ENCODE results near the gene FAM216A. TPM values are rescaled to one million over a fixed set of nuclear protein-coding genes. Genes with fewer than 3 reads are reported as not detected.

The FAM216A gene
- total and polyA plus RNA-seq, 2 of the 4 experiments (the other 2 are of a cell fraction) = 14.0 to 31.1 TPM

GRCh38 chr12:110501752-110502738 lies 33.4 kb downstream of the FAM216A start, which contains the start of the genes RAD9B and VPS29:
Gene RAD9B, plus strand, starts transcription at chr12:110502331. Its CDS starts 7 bp downstream, at chr12:110502338.
Gene VPS29, minus strand, starts transcription at chr12:110502111. Its CDS starts 60 bp downstream, at chr12:110502051.
- H3K27ac ChIP-seq (ENCODE audit: insufficient read depth, low read length) = peak within 1 kb of the TSS; percentile 71
- peak; percentile 98 for DNase-seq
- intact Hi-C loops (cut with micrococcal nuclease) = loop anchor here (5.0 kb wide), 1 partner anchor 385 kb away; no protein-coding TSS in a partner anchor
- POLR2A ChIA-PET (ENCODE audit: unreplicated experiment) = interaction anchor here (0.6 kb wide), 1 partner anchor 21 kb away, joined by 3 read pairs; no protein-coding TSS in a partner anchor
- H4K5ac ChIP-seq (ENCODE audit: low read depth, low read length) = peak within 1 kb of the TSS; percentile 91
- H3K9me3 ChIP-seq (ENCODE audit: control insufficient read depth, insufficient read depth, low read length) = no peaks in the 10 kb centered on the region
- H3K18ac ChIP-seq (ENCODE audit: low read depth, low read length) = peak within 1 kb of the TSS; percentile 18; the same call in 1 of the 2 replicates
- peak within 1 kb of the TSS; percentile 77 for H3K4me3 ChIP-seq (ENCODE audit: insufficient read depth, low read depth, low read length)
- H4K91ac ChIP-seq (ENCODE audit: insufficient read depth, low read depth, low read length) = peak within 1 kb of the TSS; percentile 65
- peaks cover 2% of the 10 kb centered on the region for H4K20me1 ChIP-seq (ENCODE audit: insufficient read depth, low read length)
- H3K79me1 ChIP-seq (ENCODE audit: low read depth in 1 of 2, low read length in 2 of 2) = peaks cover 7 to 20% of the 10 kb centered on the region in 2 experiments; a peak in 2 of 4 replicates
- H2AK5ac ChIP-seq (ENCODE audit: low read depth, low read length) = peak within 1 kb of the TSS; percentile 73
- H3K27me3 ChIP-seq (ENCODE audit: control insufficient read depth, insufficient read depth, low read length) = no peaks in the 10 kb centered on the region
- H3K23ac ChIP-seq (ENCODE audit: low read depth, low read length) = peak within 1 kb of the TSS; percentile 18
- H2BK5ac ChIP-seq (ENCODE audit: low read depth, low read length, poor library complexity, severe bottlenecking) = peak within 1 kb of the TSS; percentile 43
- peak within 1 kb of the TSS; percentile 95 for H4K8ac ChIP-seq (ENCODE audit: low read depth in 2 of 2, low read length in 2 of 2)
- peak within 1 kb of the TSS; percentile 93 for H2AFZ ChIP-seq (replicated peaks; ENCODE audit: low read length, poor library complexity)
- H3K14ac ChIP-seq (replicated peaks; ENCODE audit: low read depth, low read length) = peak within 1 kb of the TSS; percentile 71
- peak within 1 kb of the TSS; percentile 88 for H3K4ac ChIP-seq (ENCODE audit: low read depth, low read length)
- peak within 1 kb of the TSS; percentile 91 for H2AK9ac ChIP-seq (replicated peaks; ENCODE audit: low read depth, low read length, poor library complexity)
- no peaks in the 10 kb centered on the region for H3K36me3 ChIP-seq (ENCODE audit: control insufficient read depth, insufficient read depth, low read length)
- dilution Hi-C loops (cut with HindIII; ENCODE audit: low sequenced_read_pairs, unreplicated experiment) = no loop called here
- peak; percentile 99 for ATAC-seq (ENCODE audit: low read depth)
- in situ Hi-C loops (cut with MboI; ENCODE audit: low sequenced_read_pairs) = no loop called here
- H2BK120ac ChIP-seq (ENCODE audit: low read depth, low read length) = peak within 1 kb of the TSS; percentile 70; the same call in 1 of the 2 replicates
- peak within 1 kb of the TSS; percentile 82 for H3K4me2 ChIP-seq (ENCODE audit: low read depth, low read length)
- H3K56ac ChIP-seq (ENCODE audit: extremely low read depth, insufficient read depth, low read length) = peak within 1 kb of the TSS; percentile 56; the same call in 1 of the 2 replicates
- no TSS peak for BruUV-seq (replicated peaks)
- peak within 1 kb of the TSS; percentile 30; the same call in 2 of the 3 replicates for H2BK15ac ChIP-seq (ENCODE audit: low read depth, low read length)
- CTCF ChIA-PET = interaction anchor here (0.6 to 0.7 kb wide), 2 partner anchors 32 to 41 kb away, joined by 3 to 4 read pairs; no protein-coding TSS in a partner anchor
- H3K9me1 ChIP-seq (ENCODE audit: insufficient read depth, low read length) = peaks cover 3% of the 10 kb centered on the region
- H3K9ac ChIP-seq (ENCODE audit: low read depth, low read length) = peak within 1 kb of the TSS; percentile 73
- WGBS, 2 experiments (ENCODE audit: extremely low coverage in 2 of 2, insufficient read length in 1 of 2) = 8% methylated on average over 28 of the region's 61 CpGs; no CpG with 5 or more reads in 1 of the 2 experiments
- H3K4me1 ChIP-seq (ENCODE audit: control insufficient read depth, insufficient read depth, low read length) = no peaks in the 10 kb centered on the region
- H2BK20ac ChIP-seq (ENCODE audit: low read depth, low read length) = peak within 1 kb of the TSS; percentile 30; the same call in 1 of the 2 replicates
- peak; percentile 65 for TF ChIP-seq CEBPB (IDR thresholded peaks at IDR 0.05; ENCODE audit: low read depth, low read length)
- TF ChIP-seq USF2 (IDR thresholded peaks at IDR 0.05; ENCODE audit: low read depth, low read length) = peak; percentile 27; the same call in 1 of the 2 replicates
- TF ChIP-seq SMC3 (IDR thresholded peaks at IDR 0.05; ENCODE audit: low read depth, low read length) = no peak; the same call in 1 of the 2 replicates
- TF ChIP-seq ELK1 (IDR thresholded peaks at IDR 0.05; ENCODE audit: borderline replicate concordance, low read depth, low read length) = no peak
- no peak for TF ChIP-seq MAFK (IDR thresholded peaks at IDR 0.05; ENCODE audit: low read depth, low read length)
- TF ChIP-seq CHD1 (IDR thresholded peaks at IDR 0.05; ENCODE audit: low read depth, low read length) = 0 out of 2 replicates have a peak, but pooled peaks have one; percentile 57
- no peak for TF ChIP-seq NFE2L2 (IDR thresholded peaks at IDR 0.05; ENCODE audit: low read depth, low read length)
- TF ChIP-seq RAD21 (IDR thresholded peaks at IDR 0.05; ENCODE audit: low read length) = no peak
- peak; percentile 87 for TF ChIP-seq POLR2A (IDR thresholded peaks at IDR 0.05; ENCODE audit: low read depth, low read length)
- TF ChIP-seq RFX5 (IDR thresholded peaks at IDR 0.05; ENCODE audit: low read depth, low read length) = no peak
- TF ChIP-seq FOS (IDR thresholded peaks at IDR 0.05; ENCODE audit: low read depth, low read length) = 0 out of 2 replicates have a peak, but pooled peaks have one; percentile 17
- TF ChIP-seq CTCF (conservative IDR thresholded peaks at IDR 0.05; ENCODE audit: low read depth, low read length) = no peak

All from IMR-90 (cell line).